CD4-positive, alpha-beta T cell treated with Interferon alpha-2 for 1 hour (primary cell): ENCODE results near the gene TRIM3.

Experiments used
- DNase-seq, 2 donors: peaks; one replicate each; pipeline ENCODE4 v3.0.0-alpha.2; 2020 to 2022

Gene TRIM3

GRCh38 chr11:6400431-6401345 is 73.1 kb downstream of the TRIM3 start:
- DNase-seq: no peak
